Lower leg skin (tissue), 4 donors: ENCODE measurements around the gene SYT1. TPM values are rescaled to one million over a fixed set of nuclear protein-coding genes. Genes with fewer than 3 reads are reported as not detected.
"Not testable (repeated sequence)": the region's sequence is repeated elsewhere in the genome, so short reads cannot be mapped to it uniquely, and the experiment has no call there.

Experiments
- DNase-seq, 2 donors: peaks; one replicate each; pipeline ENCODE4 v3.0.0-alpha.2; 2019; ENCODE audit warnings: low spot score in 2 of 2
- H3K4me3 ChIP-seq: fragments of 200-600 bp; sonication (generic); 2 replicates; pipeline ENCODE4 v1.5.1; 2017; ENCODE audit warnings: mild to moderate bottlenecking, low read depth; ENCODE audit not compliant: poor library complexity, severe bottlenecking
- CTCF ChIP-seq, 3 donors: fragments of 450-650 bp; IDR thresholded peaks; one replicate each; pipeline ENCODE4 v1.5.1; 2016; ENCODE audit warnings: antibody characterized with exemption in 3 of 3, mild to moderate bottlenecking in 3 of 3, moderate library complexity in 2 of 3
- POLR2A ChIP-seq, 2 donors: fragments of 450-650 bp; IDR thresholded peaks; one replicate each; pipeline ENCODE4 v1.6.1; 2016 to 2017; ENCODE audit warnings: antibody characterized with exemption in 2 of 2, mild to moderate bottlenecking in 1 of 2, moderate library complexity in 1 of 2
- WGBS, 2 donors: methylation state at CpG; one replicate each; pipeline ENCODE4 v1.1.5; 2018; 5-methylcytosine and 5-hydroxymethylcytosine counted together
- intact Hi-C: fragments of 100-400 bp; cut with DNase I; formaldehyde crosslinking; loops from one replicate; pipeline ENCODE4 v1.15.0; 2023; ENCODE audit warnings: low total_unique reads
- total RNA-seq, 4 donors: library from RNA; depleted of rRNA; stranded (reverse); fragments of >200 nt; gene quantifications; one replicate each; pipeline ENCODE4 v1.1.0, GENCODE V29; 2016

SYT1 gene
- total RNA-seq, 4 donors from 2014 or later = 0.15 to 0.49 (median 0.29) TPM

- WGBS, 2 donors = 60 to 63% methylated on average over 2 of the region's 2 CpGs
- intact Hi-C loops = no loop called here
- no peak for TF ChIP-seq CTCF (IDR thresholded peaks at IDR 0.05)
- TF ChIP-seq POLR2A (IDR thresholded peaks at IDR 0.05) = no peak
- DNase-seq = no peak
- no peak overlapping the region for H3K4me3 ChIP-seq
Measured at GRCh38 chr12:79424109-79424721, 559.6 kb downstream of the SYT1 start.

- DNase-seq = no peak
- H3K4me3 ChIP-seq = no peak overlapping the region
- intact Hi-C loops = no loop called here
- no peak for TF ChIP-seq CTCF (IDR thresholded peaks at IDR 0.05)
- no peak for TF ChIP-seq POLR2A (IDR thresholded peaks at IDR 0.05)
Measured at GRCh38 chr12:79426121-79426520, 561.5 kb downstream of the SYT1 start.

GRCh38 chr12:79426744-79427143 lies 562.2 kb downstream of the SYT1 start:
- H3K4me3 ChIP-seq, intact Hi-C loops, DNase-seq: not testable (repeated sequence)
- 57 to 66% methylated on average over 3 of the region's 3 CpGs for WGBS, 2 donors

GRCh38 chr12:79433465-79434072 lies 569.0 kb downstream of the SYT1 start:
- no peak overlapping the region for H3K4me3 ChIP-seq
- WGBS, 2 donors = 85 to 86% methylated on average over 3 of the region's 3 CpGs
- no peak for DNase-seq
- intact Hi-C loops = loop anchor here (10.0 kb wide), 1 partner anchor 301 kb away; no protein-coding TSS in a partner anchor
- TF ChIP-seq POLR2A (IDR thresholded peaks at IDR 0.05) = no peak
- TF ChIP-seq CTCF (IDR thresholded peaks at IDR 0.05) = no peak

GRCh38 chr12:79434561-79434960 lies 570.0 kb downstream of the SYT1 start:
- 65 to 83% methylated on average over 1 of the region's 1 CpG for WGBS, 2 donors
- TF ChIP-seq POLR2A (IDR thresholded peaks at IDR 0.05) = no peak
- no peak for TF ChIP-seq CTCF (IDR thresholded peaks at IDR 0.05)
- intact Hi-C loops = loop anchor here (10.0 kb wide), 1 partner anchor 300 kb away; no protein-coding TSS in a partner anchor

GRCh38 chr12:79435742-79436141 lies 571.2 kb downstream of the SYT1 start:
- 89 to 100% methylated on average over 1 of the region's 1 CpG for WGBS, 2 donors
- no peak for TF ChIP-seq POLR2A (IDR thresholded peaks at IDR 0.05)
- TF ChIP-seq CTCF (IDR thresholded peaks at IDR 0.05) = no peak
- DNase-seq = no peak
- no peak overlapping the region for H3K4me3 ChIP-seq
- intact Hi-C loops = loop anchor here (10.0 kb wide), 1 partner anchor 299 kb away; no protein-coding TSS in a partner anchor

More at GRCh38 chr12:79434561-79434960, 570.0 kb downstream of the SYT1 start:
- no peak for DNase-seq
- no peak overlapping the region for H3K4me3 ChIP-seq
